ENCODE data around the gene LRRC27. TPM values are rescaled to one million over a fixed set of nuclear protein-coding genes. Genes with fewer than 3 reads are reported as not detected.

The LRRC27 gene
- total RNA-seq, 1 donor, result 13.4 TPM

DNA sequence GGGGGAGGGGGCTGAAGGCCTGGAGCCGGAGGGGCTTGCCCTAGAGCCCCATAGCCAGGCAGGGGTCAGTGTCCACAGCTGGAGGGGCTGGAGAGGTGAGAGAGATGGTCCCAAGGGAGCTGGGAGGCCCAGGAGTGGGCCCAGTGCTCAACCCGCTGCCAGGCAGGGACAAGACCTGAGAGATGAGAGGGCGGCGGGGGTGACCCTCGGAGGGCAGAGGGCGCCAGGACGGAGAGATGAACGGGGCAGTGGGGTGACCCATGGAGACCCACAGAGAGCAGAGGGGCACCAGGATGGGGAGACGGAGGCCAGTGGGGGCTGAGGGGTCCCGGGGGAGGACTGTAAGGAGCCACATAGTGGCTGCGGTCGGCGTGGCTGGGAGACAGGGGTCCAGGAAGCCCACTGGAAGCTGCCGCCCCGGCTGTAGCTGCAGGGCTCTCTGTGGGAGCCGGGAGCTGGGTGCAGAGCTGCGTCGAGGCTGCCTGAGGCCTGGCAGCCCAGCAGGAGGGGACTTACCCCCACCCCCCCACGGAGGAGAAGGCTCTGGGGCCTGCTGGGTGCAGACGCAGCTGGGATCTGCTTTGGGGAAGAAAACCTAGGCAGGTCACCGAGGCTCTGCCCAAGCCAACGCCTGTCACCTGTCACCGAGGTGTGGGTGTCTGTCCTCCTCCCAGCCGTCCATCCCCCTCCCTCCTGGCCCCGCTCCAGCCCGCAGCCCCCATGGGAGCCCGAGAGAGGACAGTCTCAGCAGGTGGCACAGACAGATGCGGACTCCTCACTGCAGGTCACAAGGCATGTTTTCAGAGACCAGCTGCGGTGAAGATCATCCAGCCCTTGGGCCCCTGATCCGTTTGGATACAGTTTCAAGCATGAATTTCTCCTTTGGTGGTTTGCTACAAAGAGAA, 90.1 kb downstream of the LRRC27 start:
- no peak for DNase-seq (ENCODE audit: insufficient read length, low spot score, missing footprints)
- peak overlapping the region; percentile 55 for H3K4me2 ChIP-seq (ENCODE audit: insufficient read depth, low read length)
- H3K4me3 ChIP-seq (ENCODE audit: insufficient read depth, low read length), result peak overlapping the region; percentile 45

DNA sequence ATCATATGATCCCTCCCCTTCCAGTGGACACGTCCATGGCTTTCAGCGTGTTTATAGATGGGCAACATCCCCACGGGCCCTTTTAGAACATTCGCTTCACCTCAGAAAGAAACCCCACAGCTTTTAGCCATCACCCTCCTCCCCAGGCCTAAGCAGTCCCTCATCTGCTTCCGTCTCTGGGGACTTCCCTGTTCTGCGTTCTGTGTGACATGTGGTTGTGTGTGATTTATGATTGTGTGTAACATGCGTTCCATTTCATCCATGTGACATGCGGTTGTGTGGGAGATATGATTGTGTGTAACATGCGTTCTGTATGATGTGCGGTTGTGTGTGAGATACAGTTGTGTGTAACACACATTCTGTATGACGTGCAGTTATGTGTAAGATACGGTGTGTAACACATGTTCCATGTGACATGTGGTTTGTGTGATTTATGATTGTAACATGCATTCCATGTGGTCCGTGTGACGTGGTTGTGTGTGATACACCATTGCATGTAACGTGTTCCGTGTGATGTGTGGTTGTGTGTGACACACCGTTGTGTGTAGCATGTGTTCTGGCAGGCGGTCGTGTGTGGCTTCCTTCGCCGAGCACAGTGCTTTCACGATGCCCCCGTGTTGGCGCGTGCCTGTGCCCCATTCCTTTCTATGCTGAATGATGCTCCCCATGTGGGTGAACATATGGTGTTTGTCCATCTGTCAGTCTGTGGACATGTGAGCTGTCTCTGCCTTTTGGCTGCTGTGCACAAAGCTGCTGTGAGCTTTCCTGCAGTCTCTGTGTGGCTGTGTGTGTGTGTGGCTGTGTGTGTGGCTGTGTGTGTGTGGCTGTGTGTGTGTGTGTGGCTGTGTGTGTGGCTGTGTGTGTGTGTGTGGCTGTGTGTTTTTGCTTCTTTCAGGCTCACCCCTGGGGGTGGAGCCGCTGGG, 91.2 kb downstream of the LRRC27 start:
- H3K79me2 ChIP-seq (ENCODE audit: insufficient read depth, low read length), result no peaks in the 10 kb centered on the region
- no peaks in the 10 kb centered on the region for H3K27me3 ChIP-seq (ENCODE audit: insufficient read depth, low read length)
- H3K4me1 ChIP-seq (ENCODE audit: insufficient read depth, low read length), result peaks cover 9% of the 10 kb centered on the region
- no peak overlapping the region for H2AFZ ChIP-seq (ENCODE audit: low read length)
- no peaks in the 10 kb centered on the region for H3K9me3 ChIP-seq (ENCODE audit: low read depth, low read length)
- DNase-seq (ENCODE audit: insufficient read length, low spot score, missing footprints), result no peak
- TF ChIP-seq CTCF (IDR thresholded peaks at IDR 0.05; ENCODE audit: extremely low read depth, low read depth, low read length), result no peak
- H3K27ac ChIP-seq (ENCODE audit: low read depth, low read length), result no peak overlapping the region
- H3K4me2 ChIP-seq (ENCODE audit: insufficient read depth, low read length), result no peak overlapping the region
- H3K4me3 ChIP-seq (ENCODE audit: insufficient read depth, low read length), result no peak overlapping the region
- no peaks in the 10 kb centered on the region for H4K20me1 ChIP-seq (ENCODE audit: insufficient read depth, low read length)
- H3K36me3 ChIP-seq (ENCODE audit: insufficient read depth, low read length), result no peaks in the 10 kb centered on the region

More for the DNA sequence above, 90.1 kb downstream of the LRRC27 start:
- H3K36me3 ChIP-seq (ENCODE audit: insufficient read depth, low read length), result no peaks in the 10 kb centered on the region
- no peaks in the 10 kb centered on the region for H3K9me3 ChIP-seq (ENCODE audit: low read depth, low read length)
- H4K20me1 ChIP-seq (ENCODE audit: insufficient read depth, low read length), result no peaks in the 10 kb centered on the region
- peak overlapping the region; percentile 63 for H3K27ac ChIP-seq (ENCODE audit: low read depth, low read length)
- peaks cover 9% of the 10 kb centered on the region for H3K4me1 ChIP-seq (ENCODE audit: insufficient read depth, low read length)
- no peaks in the 10 kb centered on the region for H3K27me3 ChIP-seq (ENCODE audit: insufficient read depth, low read length)
- H3K79me2 ChIP-seq (ENCODE audit: insufficient read depth, low read length), result no peaks in the 10 kb centered on the region
- no peak for TF ChIP-seq CTCF (IDR thresholded peaks at IDR 0.05; ENCODE audit: extremely low read depth, low read depth, low read length)
- H2AFZ ChIP-seq (ENCODE audit: low read length), result peak overlapping the region; percentile 74

DNA sequence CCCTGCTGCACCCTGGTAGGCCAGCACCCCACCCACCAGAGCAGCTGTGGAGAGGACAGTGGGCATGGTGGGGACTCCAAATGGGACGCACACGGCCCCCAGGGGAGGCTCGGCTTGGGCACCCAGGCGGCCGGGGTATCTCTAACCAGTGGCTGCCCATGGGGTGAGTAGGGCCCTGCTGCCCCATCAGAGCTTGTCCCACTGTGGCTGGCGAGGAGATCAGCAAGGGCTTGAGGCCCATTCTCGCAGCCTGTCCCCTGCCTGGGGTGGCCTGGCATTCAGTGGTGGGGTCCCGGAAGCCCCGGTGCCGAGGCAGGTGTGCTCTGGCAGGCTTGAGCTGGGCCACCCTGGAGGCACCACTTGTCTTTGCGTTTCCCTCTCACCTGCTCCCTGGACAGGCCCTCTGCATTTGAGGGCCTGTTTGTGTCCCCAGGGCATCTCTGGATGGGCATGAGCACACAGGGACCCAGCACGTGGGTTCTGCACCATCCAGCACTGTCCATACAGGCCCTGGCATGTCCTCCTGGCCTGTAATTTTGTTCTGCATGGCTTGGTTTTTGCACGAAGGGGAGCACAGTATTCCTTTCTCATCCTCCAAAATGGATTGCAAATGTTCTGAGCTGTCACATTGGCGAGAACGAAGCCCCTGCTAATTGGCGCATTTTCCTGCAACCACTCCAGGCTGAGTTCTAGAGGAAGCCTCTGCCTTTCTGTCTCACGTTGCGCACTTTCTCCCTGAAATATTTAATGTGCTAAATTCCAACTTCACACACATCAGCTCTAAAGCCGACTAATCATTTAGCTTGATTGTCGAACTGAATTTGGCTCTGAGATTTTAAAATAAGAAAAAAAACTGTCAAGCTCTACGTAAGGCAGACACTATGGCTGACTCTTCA, 92.2 kb downstream of the LRRC27 start:
- no peaks in the 10 kb centered on the region for H3K9me3 ChIP-seq (ENCODE audit: low read depth, low read length)
- H3K27me3 ChIP-seq (ENCODE audit: insufficient read depth, low read length), result no peaks in the 10 kb centered on the region
- DNase-seq (ENCODE audit: insufficient read length, low spot score, missing footprints), result no peak
- no peak overlapping the region for H3K27ac ChIP-seq (ENCODE audit: low read depth, low read length)
- H3K4me1 ChIP-seq (ENCODE audit: insufficient read depth, low read length), result peaks cover 9% of the 10 kb centered on the region
- H4K20me1 ChIP-seq (ENCODE audit: insufficient read depth, low read length), result no peaks in the 10 kb centered on the region
- no peak overlapping the region for H2AFZ ChIP-seq (ENCODE audit: low read length)
- TF ChIP-seq CTCF (IDR thresholded peaks at IDR 0.05; ENCODE audit: extremely low read depth, low read depth, low read length), result no peak
- H3K79me2 ChIP-seq (ENCODE audit: insufficient read depth, low read length), result no peaks in the 10 kb centered on the region
- H3K4me3 ChIP-seq (ENCODE audit: insufficient read depth, low read length), result no peak overlapping the region
- H3K4me2 ChIP-seq (ENCODE audit: insufficient read depth, low read length), result no peak overlapping the region
- H3K36me3 ChIP-seq (ENCODE audit: insufficient read depth, low read length), result no peaks in the 10 kb centered on the region

Data from osteoblast (primary cell).